ENCODE data around the gene IGFLR1.
A peak's percentile ranks its signal among the peaks of the same experiment; 100 is the strongest.
"Not testable (repeated sequence)": the region's sequence is repeated elsewhere in the genome, so short reads cannot be mapped to it uniquely, and the experiment has no call there.

IGFLR1 gene

DNA sequence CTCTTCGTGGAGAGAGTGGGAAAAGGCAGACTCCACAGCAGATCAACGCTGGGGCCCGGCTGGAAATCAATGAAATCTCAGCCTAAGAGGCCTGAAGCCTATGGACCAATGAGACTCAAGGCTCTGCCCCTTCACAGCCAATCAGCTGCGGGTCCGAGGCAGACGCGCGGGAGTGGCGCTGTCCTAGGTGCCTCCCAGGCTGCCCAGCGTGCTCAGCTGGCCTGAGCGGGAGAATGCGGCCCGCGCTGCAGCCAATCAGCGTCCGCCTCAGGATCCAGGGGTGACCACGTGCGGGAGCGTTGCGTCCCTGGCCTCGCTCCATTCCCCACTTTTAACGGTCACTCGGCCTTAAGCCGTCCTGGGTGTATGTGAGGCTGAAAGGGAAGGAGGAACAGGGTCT, 38.0 kb downstream of the IGFLR1 start, which contains the start of gene ZBTB32:
TSS of gene ZBTB32 (plus strand) at position 341 of the 400 bp plus-strand sequence. CDS start 10,069 bp downstream, outside the sequence.
- no peak for DNase-seq (ENCODE audit: low read depth)

DNA sequence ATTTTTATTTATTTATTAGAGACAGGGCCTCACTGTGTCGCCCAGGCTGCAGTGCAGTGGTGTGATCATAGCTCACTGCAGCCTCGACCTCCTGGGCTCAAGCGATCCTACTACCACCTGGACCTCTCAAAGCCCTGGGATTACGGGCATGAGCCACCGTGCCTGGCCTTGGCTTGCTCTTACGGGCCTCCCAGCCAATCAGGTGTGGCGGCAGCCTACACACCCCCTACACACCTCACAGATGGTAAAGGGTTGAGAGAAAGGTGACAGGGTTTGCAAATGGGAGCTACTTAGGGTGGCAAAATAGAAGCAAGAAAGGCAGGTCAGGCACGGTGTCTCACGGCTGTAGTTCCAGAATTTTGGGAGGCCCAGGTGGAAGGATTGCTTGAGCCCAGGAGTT, 38.9 kb downstream of the IGFLR1 start:
- DNase-seq (ENCODE audit: low read depth), result no peak

DNA sequence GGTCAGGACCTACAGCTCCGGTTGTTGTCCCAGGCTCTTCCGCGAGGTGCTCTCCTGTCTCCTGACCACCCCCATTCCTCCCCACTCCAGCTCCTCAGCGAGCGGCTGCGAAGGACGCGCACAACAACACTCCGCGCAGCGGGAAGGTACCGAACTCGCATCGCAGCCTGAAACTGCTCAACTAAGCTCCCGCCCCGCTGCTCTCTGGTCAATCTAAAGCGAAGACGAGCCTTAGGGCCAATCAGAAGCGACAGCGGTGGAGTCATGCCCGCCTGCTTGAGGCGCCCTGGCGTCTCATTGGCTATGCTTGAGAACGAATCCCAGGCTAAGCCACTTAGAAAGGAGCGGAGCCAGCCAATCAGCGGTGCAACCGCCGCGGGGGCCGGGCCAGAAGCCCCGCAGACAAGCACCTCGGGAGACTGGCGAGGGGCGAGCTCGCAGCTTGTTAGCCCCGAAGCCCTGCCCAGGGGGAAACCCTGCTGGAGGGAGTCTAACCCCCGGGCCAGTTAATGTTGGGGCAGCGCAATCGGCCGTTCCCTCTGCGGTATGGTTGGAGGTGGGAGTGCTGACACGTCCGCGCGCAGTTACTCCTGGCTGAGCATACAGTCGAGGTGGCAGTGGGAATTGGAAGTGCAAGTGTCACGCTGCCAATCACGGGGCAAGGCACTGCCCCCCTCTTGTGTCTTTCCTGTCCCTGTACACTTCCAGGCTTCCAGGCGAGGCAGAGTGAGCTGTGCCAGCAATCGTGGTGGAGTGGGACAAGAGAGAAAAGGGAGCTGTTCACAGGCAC, 39.8 kb downstream of the IGFLR1 start:
- peak; percentile 89 for DNase-seq (ENCODE audit: low read depth)

DNA sequence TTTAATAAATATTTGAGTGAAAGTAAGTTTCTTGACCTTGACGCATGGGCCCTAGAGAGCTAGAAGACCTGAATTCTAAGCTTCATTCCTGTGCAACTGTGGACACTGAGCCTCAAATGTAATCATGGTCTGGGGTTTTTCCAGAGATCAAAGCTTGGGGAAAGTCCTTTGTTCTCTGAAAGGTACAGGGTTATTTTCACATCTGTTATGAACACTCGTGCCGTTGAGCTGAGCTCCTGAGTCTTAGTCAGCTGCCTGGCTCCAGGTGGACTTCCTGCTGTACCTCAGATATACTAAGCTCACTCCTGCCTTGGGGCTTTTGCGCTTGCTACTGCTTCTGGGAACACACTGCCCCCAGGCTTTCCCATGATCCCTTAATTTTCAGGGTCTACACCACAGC, 45.4 kb downstream of the IGFLR1 start:
- no peak for DNase-seq (ENCODE audit: low read depth)

DNA sequence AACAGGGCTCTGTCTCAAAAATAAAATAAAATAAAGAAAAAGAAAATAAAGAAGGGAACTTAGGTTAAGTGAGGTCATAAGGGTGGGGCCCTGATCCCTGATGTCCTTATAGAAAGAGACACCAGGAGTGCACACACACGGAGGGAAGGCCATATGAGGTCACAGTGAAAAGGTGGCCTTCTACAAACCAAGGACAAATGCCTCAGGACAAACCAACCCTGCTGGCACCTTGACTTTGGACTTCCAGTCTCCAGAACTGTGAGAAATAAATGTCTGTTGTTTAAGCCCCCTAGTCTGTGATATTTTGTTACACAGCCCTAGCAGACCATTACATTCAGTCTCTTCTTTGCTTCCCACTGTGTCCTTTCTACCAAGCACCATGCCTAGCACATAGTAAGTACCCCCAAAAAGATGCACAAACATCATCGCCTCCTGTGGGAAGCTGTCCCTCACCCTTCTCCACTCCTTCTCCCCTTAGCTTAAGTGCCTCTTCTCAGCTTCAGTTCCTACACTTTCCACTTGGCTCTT, 46.3 kb downstream of the IGFLR1 start:
- DNase-seq (ENCODE audit: low read depth), result no peak

DNA sequence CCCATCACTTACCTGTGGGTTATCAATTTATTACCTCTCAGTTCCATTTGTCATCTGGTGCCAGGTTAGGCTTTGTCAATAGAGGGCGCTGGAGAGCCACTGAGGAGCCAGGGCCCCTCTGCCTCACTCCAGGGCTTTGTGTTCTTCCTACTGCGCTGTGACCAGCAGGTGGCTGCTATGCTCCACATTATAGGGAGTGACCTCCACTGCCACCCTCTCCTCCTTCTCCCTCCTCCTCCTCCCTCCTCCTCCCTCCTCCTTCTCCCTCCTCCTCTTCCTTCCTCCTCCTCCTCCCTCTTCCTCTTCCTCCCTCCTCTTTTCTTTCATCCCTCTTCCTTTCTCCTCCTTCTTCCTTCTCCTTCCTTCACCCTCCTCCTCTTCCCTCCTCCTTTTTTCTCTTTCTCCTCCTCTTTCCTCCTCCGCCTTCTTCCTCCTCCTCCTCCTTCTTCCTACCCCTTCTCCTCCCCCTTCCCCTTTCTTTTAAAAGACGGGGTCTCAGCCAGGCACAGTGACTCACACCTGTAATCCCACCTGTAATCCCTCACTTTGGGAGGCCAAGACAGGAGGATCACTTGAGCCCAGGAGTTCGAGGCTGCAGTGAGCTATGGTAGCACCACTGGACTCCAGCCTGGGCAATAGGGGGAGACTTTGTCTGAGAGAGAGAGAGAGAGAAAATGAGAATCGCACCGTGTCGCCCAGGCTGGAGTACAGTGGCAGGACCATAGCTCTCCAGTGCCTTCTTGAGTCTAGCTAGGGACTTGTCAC, 48.2 kb downstream of the IGFLR1 start:
- peak; percentile 85 for DNase-seq (ENCODE audit: low read depth)

DNA sequence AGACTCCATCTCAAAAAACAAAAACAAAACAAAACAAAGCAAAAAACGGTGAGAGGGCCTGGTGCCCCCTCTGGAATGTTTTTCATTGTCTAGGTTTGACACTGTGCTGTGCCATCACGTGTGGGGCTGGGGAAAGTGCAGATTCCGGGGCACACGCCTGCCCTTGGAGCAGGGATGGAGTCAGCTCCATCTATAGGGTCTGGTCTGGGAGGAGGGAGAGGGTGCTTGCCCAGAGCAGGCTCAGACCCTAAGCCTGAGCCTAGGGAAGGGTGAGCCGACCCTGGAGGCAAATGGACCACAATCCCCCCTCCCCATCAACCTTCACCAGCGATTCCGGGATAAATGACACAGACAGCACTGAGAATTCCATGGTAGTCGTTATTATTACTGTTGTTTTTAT, 48.8 kb downstream of the IGFLR1 start:
- DNase-seq (ENCODE audit: low read depth), result no peak

DNA sequence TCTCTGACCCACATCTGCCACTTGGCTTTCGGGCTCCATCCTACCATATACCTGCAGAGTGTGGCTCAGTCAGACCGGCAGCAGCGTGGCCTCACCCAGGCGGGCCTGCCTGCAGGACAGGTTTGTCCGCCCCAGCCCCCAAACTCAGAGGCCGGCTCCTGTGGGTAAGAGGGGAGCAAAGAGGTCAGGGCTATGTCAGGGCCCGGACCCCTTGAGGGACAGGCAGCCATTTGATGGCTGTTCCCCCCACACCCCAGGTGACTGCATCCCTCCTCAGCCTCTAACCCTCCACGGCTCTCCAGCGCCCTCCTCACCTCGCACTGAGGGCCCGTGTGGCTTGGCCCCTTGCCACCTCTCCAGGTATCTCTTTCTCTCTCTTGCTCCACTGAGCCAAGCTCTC, 50.2 kb downstream of the IGFLR1 start:
- DNase-seq (ENCODE audit: low read depth), result no peak

DNA sequence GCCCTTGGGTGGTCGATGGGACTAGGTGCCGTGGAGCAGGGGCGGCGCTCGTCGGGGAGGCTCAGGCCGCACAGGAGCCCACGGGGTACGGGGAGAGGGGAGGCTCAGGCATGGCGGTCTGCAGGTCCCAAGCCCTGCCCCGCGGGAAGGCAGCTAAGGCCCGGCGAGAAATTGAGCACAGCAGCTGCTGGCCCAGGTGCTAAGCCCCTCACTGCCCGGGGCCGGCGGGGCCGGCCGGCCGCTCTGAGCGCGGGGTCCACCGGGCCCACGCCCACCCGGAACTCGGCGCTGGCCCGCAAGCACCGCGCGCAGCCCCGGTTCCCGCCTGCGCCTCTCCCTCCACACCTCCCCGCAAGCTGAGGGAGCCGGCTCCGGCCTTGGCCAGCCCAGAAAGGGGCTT, 51.1 kb downstream of the IGFLR1 start:
- not testable (repeated sequence) for DNase-seq (ENCODE audit: low read depth)

DNA sequence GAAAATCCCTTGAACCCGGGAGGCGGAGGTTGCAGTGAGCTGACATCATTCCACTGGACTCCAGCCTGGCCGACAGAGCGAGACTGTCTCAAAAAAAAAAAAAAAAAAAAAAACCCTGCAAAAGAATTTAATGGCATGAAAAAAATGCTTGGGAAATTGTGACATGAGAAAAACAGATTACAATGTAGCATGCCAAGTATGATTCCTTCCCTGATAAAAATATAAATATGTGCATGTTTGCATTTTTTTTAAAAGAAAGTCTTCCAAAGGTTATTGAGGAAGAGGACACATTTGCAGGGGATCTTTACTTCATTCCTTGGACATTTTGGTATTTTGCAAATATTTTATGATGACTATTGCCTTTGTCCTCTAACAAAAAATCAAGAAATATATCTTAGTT, 52.4 kb downstream of the IGFLR1 start:
- DNase-seq (ENCODE audit: low read depth), result no peak

Measured in activated T-cell treated with anti-CD3 and anti-CD28 coated beads for 48 hours (primary cell).